Glomerular visceral epithelial cell (primary cell): ENCODE measurements around the gene PHYKPL.

ENCODE experiments used
- DNase-seq: peaks from one replicate; pipeline ENCODE4 v3.0.0-alpha.2; 2016; ENCODE audit errors: extremely low spot score

The PHYKPL gene

GRCh38 chr5:178232124-178232919 lies at the start of gene PHYKPL:
PHYKPL (minus strand) TSS chr5:178232802; CDS start chr5:178232550, 252 bp downstream.
- DNase-seq = peak; percentile 74

- no peak for DNase-seq
Measured at GRCh38 chr5:178282391-178282790, 49.8 kb upstream of the PHYKPL start.

- DNase-seq = no peak
Measured at GRCh38 chr5:178281331-178281730, 48.7 kb upstream of the PHYKPL start.

- no peak for DNase-seq
Measured at GRCh38 chr5:178280631-178281030, 48.0 kb upstream of the PHYKPL start.

GRCh38 chr5:178279723-178280438 lies 47.3 kb upstream of the PHYKPL start:
- peak; percentile 29 for DNase-seq

- no peak for DNase-seq
Measured at GRCh38 chr5:178279026-178279722, 46.6 kb upstream of the PHYKPL start.

- no peak for DNase-seq
Measured at GRCh38 chr5:178278358-178279023, 45.9 kb upstream of the PHYKPL start.

GRCh38 chr5:178277866-178278265 lies 45.3 kb upstream of the PHYKPL start:
- DNase-seq = no peak

- DNase-seq = no peak
Measured at GRCh38 chr5:178277346-178277745, 44.7 kb upstream of the PHYKPL start.

- DNase-seq = no peak
Measured at GRCh38 chr5:178274781-178275537, 42.4 kb upstream of the PHYKPL start.

GRCh38 chr5:178273665-178274541 lies 41.3 kb upstream of the PHYKPL start:
- no peak for DNase-seq

GRCh38 chr5:178273041-178273440 lies 40.4 kb upstream of the PHYKPL start:
- DNase-seq = no peak

GRCh38 chr5:178272591-178272990 lies 40.0 kb upstream of the PHYKPL start:
- DNase-seq = no peak

GRCh38 chr5:178271726-178272479 lies 39.3 kb upstream of the PHYKPL start:
- no peak for DNase-seq

GRCh38 chr5:178271231-178271630 lies 38.6 kb upstream of the PHYKPL start:
- no peak for DNase-seq

GRCh38 chr5:178269499-178269898 lies 36.9 kb upstream of the PHYKPL start:
- no peak for DNase-seq

- DNase-seq = no peak
Measured at GRCh38 chr5:178267876-178268275, 35.3 kb upstream of the PHYKPL start.

GRCh38 chr5:178267245-178267644 lies 34.6 kb upstream of the PHYKPL start:
- DNase-seq = no peak

GRCh38 chr5:178266581-178266980 lies 34.0 kb upstream of the PHYKPL start:
- DNase-seq = no peak
